ENCODE data around the gene MS4A6A. TPM values are rescaled to one million over a fixed set of nuclear protein-coding genes. Genes with fewer than 3 reads are reported as not detected.

Gene MS4A6A
- total and polyA plus RNA-seq, 4 donors: 3.7 to 36.4 (median 18.4) TPM

- DNase-seq (ENCODE audit: low read depth in 4 of 6, low spot score in 6 of 6): no peak
Observed at GRCh38 chr11:60124802-60125432, 58.0 kb downstream of the MS4A6A start.

More at GRCh38 chr11:60124802-60125432, 58.0 kb downstream of the MS4A6A start:
- no peak overlapping the region for H3K27ac ChIP-seq (ENCODE audit: low read depth, low read length)
- no peak overlapping the region for H3K4me3 ChIP-seq (ENCODE audit: low read depth, low read length)
- no peaks in the 10 kb centered on the region for H3K36me3 ChIP-seq (ENCODE audit: control insufficient read depth, insufficient read depth, low read length)
- WGBS (ENCODE audit: insufficient coverage): 78% methylated on average over 6 of the region's 11 CpGs
- H3K9me3 ChIP-seq (ENCODE audit: control insufficient read depth, insufficient read depth, low read length): no peaks in the 10 kb centered on the region
- H3K27me3 ChIP-seq (ENCODE audit: control insufficient read depth, insufficient read depth, low read length): no peaks in the 10 kb centered on the region
- no peaks in the 10 kb centered on the region for H3K4me1 ChIP-seq (ENCODE audit: control insufficient read depth, insufficient read depth, low read length)

Small RNA genes lying within 50 kb of the gene (small RNA-seq; reads per million reads assigned to genes)
- 0.08 reads per million for gene MIR6503 (ENCODE audit: low replicate concordance)

Other genes starting within 250 kb of the MS4A6A start
- gene OOSP1, start 244.7 kb downstream of the MS4A6A start, total RNA-seq: not detected
- gene OOSP1, start 244.7 kb downstream of the MS4A6A start, polyA plus RNA-seq (ENCODE audit: insufficient read length in 2 of 2): not detected
- gene OOSP4A, start 219.1 kb downstream of the MS4A6A start, total RNA-seq: not detected
- not detected for gene OOSP4A, start 219.1 kb downstream of the MS4A6A start, polyA plus RNA-seq (ENCODE audit: insufficient read length in 2 of 2)
- gene OOSP4B, start 165.9 kb downstream of the MS4A6A start, total RNA-seq: not detected
- gene OOSP4B, start 165.9 kb downstream of the MS4A6A start, polyA plus RNA-seq (ENCODE audit: insufficient read length in 2 of 2): not detected
- gene OOSP2, start 142.7 kb downstream of the MS4A6A start, total RNA-seq: not detected
- gene OOSP2, start 142.7 kb downstream of the MS4A6A start, polyA plus RNA-seq (ENCODE audit: insufficient read length in 2 of 2): not detected
- 10 to 100 TPM in 1 of 2 donors, under 1 TPM in 1; 0.72 to 29.5 TPM for gene MS4A3, start 126.4 kb downstream of the MS4A6A start, total RNA-seq
- under 1 TPM in 1 of 2 donors, not detected in 1; 0.93 TPM for gene MS4A3, start 126.4 kb downstream of the MS4A6A start, polyA plus RNA-seq (ENCODE audit: insufficient read length in 2 of 2)
- gene MS4A2, start 94.4 kb downstream of the MS4A6A start, total RNA-seq: 1 to 10 TPM in 1 of 2 donors, under 1 TPM in 1; 0.39 to 1.2 TPM
- under 1 TPM in 1 of 2 donors, not detected in 1; 0.20 TPM for gene MS4A2, start 94.4 kb downstream of the MS4A6A start, polyA plus RNA-seq (ENCODE audit: insufficient read length in 2 of 2)
- 1 to 10 TPM in 1 of 2 donors, under 1 TPM in 1; 0.50 to 1.5 TPM for gene MS4A4E, start 60.1 kb upstream of the MS4A6A start, total RNA-seq
- 1 to 10 TPM; 1.0 to 1.9 TPM for gene MS4A4E, start 60.1 kb upstream of the MS4A6A start, polyA plus RNA-seq (ENCODE audit: insufficient read length in 2 of 2)
- 10 to 100 TPM in 1 of 2 donors, 1 to 10 TPM in 1; 9.0 to 11.0 TPM for gene MS4A4A, start 97.6 kb upstream of the MS4A6A start, total RNA-seq
- gene MS4A4A, start 97.6 kb upstream of the MS4A6A start, polyA plus RNA-seq (ENCODE audit: insufficient read length in 2 of 2): 1 to 10 TPM; 2.3 to 4.1 TPM
- gene MS4A6E, start 144.2 kb upstream of the MS4A6A start, total RNA-seq: not detected
- gene MS4A6E, start 144.2 kb upstream of the MS4A6A start, polyA plus RNA-seq (ENCODE audit: insufficient read length in 2 of 2): not detected
- gene MS4A7, start 195.4 kb upstream of the MS4A6A start, total RNA-seq: 10 to 100 TPM; 11.0 to 13.7 TPM
- 1 to 10 TPM; 4.9 to 6.3 TPM for gene MS4A7, start 195.4 kb upstream of the MS4A6A start, polyA plus RNA-seq (ENCODE audit: insufficient read length in 2 of 2)
- gene MS4A14, start 213.4 kb upstream of the MS4A6A start, total RNA-seq: under 1 TPM; 0.55 to 0.59 TPM
- gene MS4A14, start 213.4 kb upstream of the MS4A6A start, polyA plus RNA-seq (ENCODE audit: insufficient read length in 2 of 2): under 1 TPM; 0.39 to 0.73 TPM
- gene MS4A5, start 246.5 kb upstream of the MS4A6A start, total RNA-seq: not detected
- gene MS4A5, start 246.5 kb upstream of the MS4A6A start, polyA plus RNA-seq (ENCODE audit: insufficient read length in 2 of 2): not detected

All from spinal cord (tissue), 10 donors.